ENCODE data around the gene BTC.
"Not testable (repeated sequence)": the region's sequence is repeated elsewhere in the genome, so short reads cannot be mapped to it uniquely, and the experiment has no call there.

The BTC gene

GRCh38 chr4:74794382-74795010, at the start of gene BTC:
Gene BTC (minus strand): TSS chr4:74794523. CDS start chr4:74794325, 198 bp downstream.
- no peak for DNase-seq

GRCh38 chr4:74840936-74841509, 46.7 kb upstream of the BTC start:
- no peak for DNase-seq

- DNase-seq = no peak
Observed at GRCh38 chr4:74838746-74839370, 44.5 kb upstream of the BTC start.

GRCh38 chr4:74830928-74831327, 36.6 kb upstream of the BTC start:
- no peak for DNase-seq

- no peak for DNase-seq
Observed at GRCh38 chr4:74823194-74823593, 28.9 kb upstream of the BTC start.

GRCh38 chr4:74822603-74823002, 28.3 kb upstream of the BTC start:
- DNase-seq = no peak

- no peak for DNase-seq
Observed at GRCh38 chr4:74821541-74821940, 27.2 kb upstream of the BTC start.

- DNase-seq = no peak
Observed at GRCh38 chr4:74814052-74814451, 19.7 kb upstream of the BTC start.

- DNase-seq = not testable (repeated sequence)
Observed at GRCh38 chr4:74812056-74812455, 17.7 kb upstream of the BTC start.

- no peak for DNase-seq
Observed at GRCh38 chr4:74805601-74806000, 11.3 kb upstream of the BTC start.

- DNase-seq = no peak
Observed at GRCh38 chr4:74800310-74800709, 6.0 kb upstream of the BTC start.

- no peak for DNase-seq
Observed at GRCh38 chr4:74796631-74797030, 2.3 kb upstream of the BTC start.

GRCh38 chr4:74793757-74794381, 454 bp downstream of the BTC start:
- no peak for DNase-seq

GRCh38 chr4:74790652-74791051, 3.7 kb downstream of the BTC start:
- no peak for DNase-seq

- no peak for DNase-seq
Observed at GRCh38 chr4:74789518-74789917, 4.8 kb downstream of the BTC start.

GRCh38 chr4:74777531-74777930, 16.8 kb downstream of the BTC start:
- no peak for DNase-seq

- no peak for DNase-seq
Observed at GRCh38 chr4:74772783-74773182, 21.5 kb downstream of the BTC start.

GRCh38 chr4:74772106-74772505, 22.2 kb downstream of the BTC start:
- no peak for DNase-seq

GRCh38 chr4:74770226-74770910, 24.0 kb downstream of the BTC start:
- DNase-seq = no peak

- DNase-seq = no peak
Observed at GRCh38 chr4:74768857-74769525, 25.3 kb downstream of the BTC start.

- DNase-seq = no peak
Observed at GRCh38 chr4:74764119-74764518, 30.2 kb downstream of the BTC start.

- DNase-seq = no peak
Observed at GRCh38 chr4:74758551-74759145, 35.7 kb downstream of the BTC start.

GRCh38 chr4:74757136-74757535, 37.2 kb downstream of the BTC start:
- no peak for DNase-seq
